HG03565 (cell line): Measurements from ENCODE around the gene MEST.
"Not testable (repeated sequence)": the region's sequence is repeated elsewhere in the genome, so short reads cannot be mapped to it uniquely, and the experiment has no call there.

Experiments
- ATAC-seq: cut with Tn5 transposase; IDR thresholded peaks from one replicate; pipeline ENCODE4 v1.9.1; 2021; ENCODE audit warnings: mild to moderate bottlenecking, moderate library complexity; ENCODE audit not compliant: unreplicated experiment

The MEST gene

DNA sequence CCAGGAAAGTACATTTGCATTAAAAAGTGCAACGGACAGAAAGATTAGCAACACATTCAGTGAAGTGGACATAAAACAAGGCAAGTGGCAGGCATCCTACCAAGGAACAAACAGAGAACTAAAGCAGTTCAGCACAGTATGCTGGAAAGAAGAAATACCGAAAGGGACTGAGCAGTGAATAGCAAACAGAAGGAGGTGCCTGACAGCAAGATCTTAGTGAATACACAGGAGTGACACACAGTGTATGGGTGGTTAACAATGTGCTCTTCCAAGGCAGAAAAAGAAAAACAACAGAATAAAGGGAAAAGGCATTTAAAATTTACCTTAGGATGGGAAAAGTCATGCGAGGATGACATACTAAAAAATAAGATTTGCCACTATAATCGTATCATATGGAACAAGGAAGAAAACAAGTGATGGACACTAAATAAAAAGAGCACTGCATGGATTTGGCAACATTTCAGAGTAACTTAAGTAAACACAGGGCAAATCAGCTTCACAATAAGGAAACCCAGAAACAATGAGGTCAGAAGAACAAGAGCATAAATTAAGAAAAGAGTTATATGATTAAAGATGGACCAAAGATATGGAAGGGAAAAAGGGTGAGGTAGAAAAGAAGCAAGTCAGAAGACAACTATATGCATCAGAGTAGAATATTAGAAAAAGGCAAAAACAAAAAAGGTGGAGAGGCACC is 29.5 kb downstream of the MEST start:
- no peak for ATAC-seq

GRCh38 chr7:130523519-130524125 is 31.7 kb downstream of the MEST start:
- ATAC-seq = not testable (repeated sequence)

- no peak for ATAC-seq
Observed at GRCh38 chr7:130524628-130525027, 32.7 kb downstream of the MEST start.

DNA sequence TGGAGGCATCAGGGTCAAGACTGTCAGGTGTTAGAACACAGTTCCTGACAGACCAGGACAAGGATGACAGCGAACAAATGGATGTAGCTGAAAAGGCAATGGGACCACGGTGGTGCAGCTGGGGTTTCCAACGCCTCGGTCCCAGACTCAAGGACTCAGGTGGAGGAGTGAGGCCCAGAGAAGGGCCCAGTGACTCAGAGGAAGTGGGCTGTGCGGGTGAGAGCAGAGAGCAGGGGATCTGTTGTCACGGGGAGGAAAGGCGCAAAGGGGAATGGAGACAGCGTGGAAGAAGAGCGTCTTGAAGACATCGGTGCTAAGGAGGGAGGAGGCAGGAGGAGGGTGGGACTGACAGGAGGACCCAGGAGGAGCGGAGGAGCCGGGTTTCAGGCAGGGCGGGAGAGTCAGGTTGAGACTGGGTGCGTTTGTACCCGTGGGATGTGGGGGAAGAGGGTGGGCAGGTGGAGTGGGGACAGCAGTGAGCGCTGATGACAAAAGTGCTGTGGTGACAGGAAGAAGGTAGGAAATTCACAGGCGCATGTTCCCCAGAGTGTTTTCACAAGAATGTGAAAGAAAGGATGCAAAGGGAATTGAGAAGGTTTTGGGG is 36.0 kb downstream of the MEST start:
- not testable (repeated sequence) for ATAC-seq

GRCh38 chr7:130529417-130529816 is 37.5 kb downstream of the MEST start:
- no peak for ATAC-seq

- ATAC-seq = not testable (repeated sequence)
Observed at GRCh38 chr7:130537894-130538293, 46.0 kb downstream of the MEST start.

DNA sequence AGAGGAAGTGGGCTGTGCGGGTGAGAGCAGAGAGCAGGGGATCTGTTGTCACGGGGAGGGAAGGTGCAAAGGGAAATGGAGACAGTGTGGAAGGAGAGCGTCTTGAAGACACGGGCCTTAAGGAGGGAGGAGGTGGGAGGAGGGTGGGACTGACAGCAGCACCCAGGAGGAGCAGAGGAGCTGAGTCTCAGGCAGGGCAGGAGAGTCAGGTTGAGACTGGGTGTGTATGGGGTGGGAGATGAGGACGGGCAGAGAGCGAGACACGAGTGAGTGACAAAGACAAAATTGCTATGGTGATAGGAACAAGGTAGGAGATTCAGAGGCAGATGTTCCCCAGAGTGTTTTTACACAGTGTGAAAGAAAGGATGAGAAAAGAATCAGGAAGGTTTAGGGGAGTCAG is 49.4 kb downstream of the MEST start:
- not testable (repeated sequence) for ATAC-seq

DNA sequence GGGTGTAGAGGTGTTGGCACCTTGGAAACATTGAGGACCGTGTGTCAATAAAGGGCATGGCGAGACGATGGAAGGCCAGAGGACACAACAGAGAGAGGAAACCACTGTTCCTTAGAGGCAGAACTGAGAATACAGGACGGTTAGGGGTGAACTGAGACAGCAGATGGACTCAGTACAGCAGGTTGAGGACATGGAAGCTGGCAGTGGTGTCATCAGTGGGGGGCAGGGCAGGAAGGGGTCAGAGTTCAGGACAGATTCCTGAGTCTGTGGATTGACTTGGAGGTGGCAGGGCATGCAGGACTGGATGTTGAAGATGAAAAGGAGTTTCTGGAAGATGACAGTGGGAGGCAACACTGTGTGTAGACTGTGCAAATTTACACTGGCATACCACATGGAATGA is 50.4 kb downstream of the MEST start:
- ATAC-seq = not testable (repeated sequence)

- no peak for ATAC-seq
Observed at GRCh38 chr7:130543487-130544010, 51.7 kb downstream of the MEST start.

DNA sequence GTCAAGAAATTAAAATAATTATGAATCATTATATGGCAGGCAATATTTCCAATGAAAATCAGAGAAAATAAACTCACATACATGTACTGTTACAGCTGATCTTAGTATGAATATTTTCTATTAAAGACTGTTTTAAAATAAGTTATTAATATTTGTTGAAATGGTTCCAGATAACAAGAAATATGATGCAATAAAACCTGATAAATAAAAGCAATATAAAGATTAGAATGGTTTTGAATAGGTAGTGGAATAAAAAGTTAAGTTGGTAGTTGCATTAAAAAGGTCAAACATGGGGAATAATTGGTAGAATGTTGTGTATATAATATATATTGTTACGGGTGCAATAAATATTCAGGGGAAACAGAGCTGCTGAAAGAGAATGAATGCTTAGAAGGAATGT is 52.5 kb downstream of the MEST start:
- no peak for ATAC-seq

- no peak for ATAC-seq
Observed at GRCh38 chr7:130553398-130554029, 61.6 kb downstream of the MEST start.

GRCh38 chr7:130554481-130554880 is 62.6 kb downstream of the MEST start:
- no peak for ATAC-seq
